ENCODE results near the gene TTC21B.

TTC21B gene

GRCh38 chr2:165827921-165828276 is 125.7 kb downstream of the TTC21B start:
- no peak for DNase-seq

GRCh38 chr2:165827016-165827920 is 126.3 kb downstream of the TTC21B start:
- no peak for DNase-seq

GRCh38 chr2:165825041-165825440 is 128.5 kb downstream of the TTC21B start:
- DNase-seq, result no peak

Measured in NK-92 treated with Interleukin-12 subunit alpha and Interleukin-12 subunit beta, amount 100 ng/mL, for 24 hours (cell line).